Prostate gland (tissue), 2 donors: ENCODE data around the gene HDAC4. TPM values are rescaled to one million over a fixed set of nuclear protein-coding genes. Genes with fewer than 3 reads are reported as not detected.

ENCODE experiments used
- DNase-seq: peaks from one replicate; pipeline ENCODE4 v3.0.0-alpha.2; 2019; ENCODE audit warnings: low spot score
- H3K27ac ChIP-seq, 2 donors: fragments of 200-600 bp; sonication (generic); 2 replicates each; pipeline ENCODE4 v1.5.1; 2017 to 2019
- H3K27me3 ChIP-seq: fragments of 200-600 bp; sonication (generic); replicated peaks from 2 replicates; pipeline ENCODE4 v1.5.1; 2019; ENCODE audit not compliant: insufficient read depth
- H3K36me3 ChIP-seq, 2 donors: fragments of 200-600 bp; sonication (generic); 1 replicate in 1 of 2; 2 replicates in 1 of 2; pipeline versions ENCODE4 v1.5.1 to v1.8.1; 2017 to 2019
- H3K4me1 ChIP-seq: fragments of 200-600 bp; sonication (generic); replicated peaks from 2 replicates; pipeline ENCODE4 v1.5.1; 2019
- H3K4me3 ChIP-seq, 2 donors: fragments of 200-600 bp; sonication (generic); 2 replicates each; pipeline ENCODE4 v1.5.1; 2017 to 2019
- H3K9me3 ChIP-seq: fragments of 200-600 bp; sonication (generic); 2 replicates; pipeline ENCODE4 v1.5.1; 2017
- CTCF ChIP-seq, 4 experiments: fragments of 200-600 bp in 2 of 4; fragments of 450-650 bp in 2 of 4; sonication (generic) in 2 of 4; IDR thresholded peaks; 1 replicate in 3 of 4; 2 replicates in 1 of 4; pipeline ENCODE4 v1.5.1; 2016 to 2019; ENCODE audit warnings: antibody characterized with exemption in 4 of 4, mild to moderate bottlenecking in 2 of 4, moderate library complexity in 2 of 4
- POLR2A ChIP-seq: fragments of 450-650 bp; IDR thresholded peaks from one replicate; pipeline ENCODE4 v1.6.1; 2016; ENCODE audit warnings: antibody characterized with exemption, mild to moderate bottlenecking
- POLR2AphosphoS5 ChIP-seq: sonication (generic); formaldehyde crosslinking; IDR thresholded peaks from one replicate; pipeline ENCODE4 v1.6.1; 2017; ENCODE audit warnings: antibody characterized with exemption
- WGBS: methylation state at CpG from one replicate; pipeline ENCODE4 v1.1.5; 2018; 5-methylcytosine and 5-hydroxymethylcytosine counted together
- intact Hi-C: fragments of 100-400 bp; cut with DNase I; formaldehyde crosslinking; loops from one replicate; pipeline ENCODE4 v1.14.2; 2022
- total RNA-seq, 2 donors: library from RNA; depleted of rRNA; stranded (reverse); fragments of >200 nt; gene quantifications; one replicate each; pipeline ENCODE4 v1.1.0, GENCODE V29; 2016

HDAC4 gene
- total RNA-seq, 2 donors from 2014 or later, result 41.8 to 44.2 TPM

- WGBS, result 71% methylated on average over 18 of the region's 18 CpGs
- TF ChIP-seq POLR2A (no peak), CTCF (IDR thresholded peaks at IDR 0.05) (no peak), POLR2AphosphoS5 (no peak)
- Histone ChIP-seq H3K27me3 (no peaks in the 10 kb centered on the region), H3K4me3 (no peak overlapping the region), H3K27ac (no peak overlapping the region), H3K36me3 (no peaks in the 10 kb centered on the region), H3K4me1 (no peaks in the 10 kb centered on the region), H3K9me3 (no peaks in the 10 kb centered on the region)
- DNase-seq, result no peak
- intact Hi-C loops, result no loop called here
These were observed 319.2 kb downstream of the HDAC4 start for GRCh38 chr2:239081622-239082021.

- Histone ChIP-seq H3K27ac (no peak overlapping the region), H3K4me3 (no peak overlapping the region), H3K36me3 (no peaks in the 10 kb centered on the region), H3K27me3 (no peaks in the 10 kb centered on the region), H3K9me3 (no peaks in the 10 kb centered on the region), H3K4me1 (no peaks in the 10 kb centered on the region)
- no peak for DNase-seq
- 81% methylated on average over 19 of the region's 19 CpGs for WGBS
- TF ChIP-seq CTCF (IDR thresholded peaks at IDR 0.05) (no peak), POLR2AphosphoS5 (no peak), POLR2A (no peak)
- intact Hi-C loops, result no loop called here
These were observed 319.8 kb downstream of the HDAC4 start for GRCh38 chr2:239081046-239081445.

GRCh38 chr2:239079671-239080294, 321.0 kb downstream of the HDAC4 start:
- Histone ChIP-seq H3K27ac (no peak overlapping the region), H3K4me1 (no peaks in the 10 kb centered on the region), H3K4me3 (no peak overlapping the region), H3K9me3 (no peaks in the 10 kb centered on the region), H3K36me3 (peaks cover 0 to 2% of the 10 kb centered on the region in 2 donors), H3K27me3 (no peaks in the 10 kb centered on the region)
- 88% methylated on average over 16 of the region's 16 CpGs for WGBS
- DNase-seq, result no peak
- no peak for TF ChIP-seq CTCF (IDR thresholded peaks at IDR 0.05)
- no peak for TF ChIP-seq POLR2AphosphoS5
- no peak for TF ChIP-seq POLR2A
- intact Hi-C loops, result no loop called here

- intact Hi-C loops, result no loop called here
- TF ChIP-seq CTCF (IDR thresholded peaks at IDR 0.05), result no peak
- TF ChIP-seq POLR2AphosphoS5, result no peak
- TF ChIP-seq POLR2A, result no peak
- peaks cover 0 to 16% of the 10 kb centered on the region in 2 donors for H3K36me3 ChIP-seq
These were observed 322.5 kb downstream of the HDAC4 start for GRCh38 chr2:239078128-239078924.

More at GRCh38 chr2:239078128-239078924, 322.5 kb downstream of the HDAC4 start:
- Histone ChIP-seq H3K27ac (no peak overlapping the region), H3K4me3 (no peak overlapping the region), H3K27me3 (no peaks in the 10 kb centered on the region), H3K9me3 (no peaks in the 10 kb centered on the region), H3K4me1 (no peaks in the 10 kb centered on the region)
- no peak for DNase-seq
- 80% methylated on average over 25 of the region's 25 CpGs for WGBS
